Epithelial cell of alveolus of lung (primary cell): ENCODE data around the gene SLC38A11. TPM values are rescaled to one million over a fixed set of nuclear protein-coding genes. Genes with fewer than 3 reads are reported as not detected.

Experiments used
- total RNA-seq: library from RNA; depleted of rRNA; stranded (reverse); fragments of >200 nt; gene quantifications from 2 replicates; pipeline ENCODE4 v1.2.1, GENCODE V29; 2015

SLC38A11 gene, protein sequence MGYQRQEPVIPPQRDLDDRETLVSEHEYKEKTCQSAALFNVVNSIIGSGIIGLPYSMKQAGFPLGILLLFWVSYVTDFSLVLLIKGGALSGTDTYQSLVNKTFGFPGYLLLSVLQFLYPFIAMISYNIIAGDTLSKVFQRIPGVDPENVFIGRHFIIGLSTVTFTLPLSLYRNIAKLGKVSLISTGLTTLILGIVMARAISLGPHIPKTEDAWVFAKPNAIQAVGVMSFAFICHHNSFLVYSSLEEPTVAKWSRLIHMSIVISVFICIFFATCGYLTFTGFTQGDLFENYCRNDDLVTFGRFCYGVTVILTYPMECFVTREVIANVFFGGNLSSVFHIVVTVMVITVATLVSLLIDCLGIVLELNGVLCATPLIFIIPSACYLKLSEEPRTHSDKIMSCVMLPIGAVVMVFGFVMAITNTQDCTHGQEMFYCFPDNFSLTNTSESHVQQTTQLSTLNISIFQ
- not detected in 2 replicates for total RNA-seq

DNA sequence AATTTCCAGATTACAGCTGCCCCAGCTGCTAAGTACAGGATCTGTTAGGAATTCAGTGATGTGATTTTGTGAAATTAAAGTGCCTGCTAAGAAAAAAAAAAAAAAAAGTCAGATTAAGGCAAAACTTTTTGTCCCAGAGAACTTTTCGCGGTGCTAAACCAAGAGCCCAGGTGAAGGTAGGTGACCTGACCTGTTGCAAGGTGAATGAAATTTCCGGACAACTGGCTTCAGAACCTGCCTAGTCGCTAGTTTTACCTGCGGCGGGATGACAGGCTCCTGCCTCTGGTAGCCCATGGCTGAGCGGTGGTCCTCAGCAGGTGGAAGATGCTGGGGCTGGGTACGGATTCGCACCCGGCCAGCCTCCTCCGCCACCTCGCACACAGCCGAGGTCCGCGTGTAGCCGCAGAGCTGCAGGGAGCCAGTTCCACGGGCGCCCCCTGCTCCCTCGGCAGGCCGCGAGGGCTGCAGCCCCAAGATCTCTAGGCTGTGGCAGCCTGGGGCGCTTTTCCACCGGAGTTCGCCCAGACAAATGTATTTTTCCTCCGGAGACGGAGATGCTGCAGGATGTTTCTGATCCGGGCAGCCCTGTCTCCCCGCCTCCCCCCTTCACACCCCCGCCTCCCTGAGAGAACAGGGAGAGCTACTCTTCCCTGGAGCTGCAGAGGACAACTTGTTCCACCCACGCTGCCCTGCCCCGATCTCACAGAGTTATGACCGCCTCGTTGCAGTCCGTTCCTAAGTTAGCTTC lies at the start of gene SLC38A11:
Gene SLC38A11 (minus strand): TSS at position 572 of the 748 bp plus-strand sequence. CDS start 278 bp downstream, at position 294.

Other genes starting within 250 kb of the SLC38A11 start
- 0.56 and 4.3 TPM in 2 replicates for gene COBLL1, start 113.7 kb downstream of the SLC38A11 start, total RNA-seq
- under 0.01 TPM in 1 of 2 replicates, not detected in the other for gene SCN3A, start 248.5 kb upstream of the SLC38A11 start, total RNA-seq